IMR-90 (cell line): ENCODE data around the gene COQ4. TPM values are rescaled to one million over a fixed set of nuclear protein-coding genes. Genes with fewer than 3 reads are reported as not detected.

Experiments
- ATAC-seq: fragments of 200-7000 bp; cut with Tn5 transposase; 2 replicates; pipeline ENCODE4 v1.9.1; 2020; ENCODE audit warnings: low read depth, mild to moderate bottlenecking, moderate library complexity
- BruUV-seq: library from RNA; stranded (reverse); fragments of 400-500 nt; replicated peaks from 2 replicates; lab custom pipeline; 2021; lab: Mats Ljungman, UMichigan
- CTCF ChIA-PET: fragments of 300-600 bp; formaldehyde crosslinking; extraction: SDS; loops from one replicate; lab custom pipeline; 2021; ENCODE audit warnings: antibody characterized with exemption; lab: Yijun Ruan, JAX
- POLR2A ChIA-PET: fragments of 300-600 bp; sonication (Branson Sonifier 250); formaldehyde crosslinking; loops from one replicate; lab custom pipeline; 2022; ENCODE audit warnings: antibody characterized with exemption; ENCODE audit not compliant: unreplicated experiment; lab: Charles Lee
- DNase-seq: peaks from one replicate; pipeline ENCODE4 v3.0.0; 2013
- H2AFZ ChIP-seq: replicated peaks from 2 replicates; pipeline ENCODE3; 2013; ENCODE audit warnings: low read length, mild to moderate bottlenecking; ENCODE audit not compliant: poor library complexity
- H2AK5ac ChIP-seq: 2 replicates; pipeline ENCODE4 v1.6.1; 2013; ENCODE audit warnings: low read depth, low read length, inconsistent platforms
- H2AK9ac ChIP-seq: replicated peaks from 2 replicates; pipeline ENCODE3; 2013; ENCODE audit warnings: mild to moderate bottlenecking, low read depth, low read length, moderate library complexity; ENCODE audit not compliant: poor library complexity
- H2BK120ac ChIP-seq: 2 replicates; pipeline ENCODE4 v1.6.1; 2013; ENCODE audit warnings: low read depth, low read length, inconsistent platforms
- H2BK15ac ChIP-seq: 3 replicates; pipeline ENCODE4 v1.6.1; 2013; ENCODE audit warnings: low read depth, low read length, inconsistent platforms
- H2BK20ac ChIP-seq: 2 replicates; pipeline ENCODE4 v1.6.1; 2013; ENCODE audit warnings: low read depth, mild to moderate bottlenecking, inconsistent platforms, low read length, moderate library complexity
- H2BK5ac ChIP-seq: 2 replicates; pipeline ENCODE4 v1.6.1; 2013; ENCODE audit warnings: mild to moderate bottlenecking, low read depth, low read length, inconsistent platforms; ENCODE audit not compliant: poor library complexity, severe bottlenecking
- H3K14ac ChIP-seq: replicated peaks from 2 replicates; pipeline ENCODE4 v1.6.1; 2013; ENCODE audit warnings: low read depth, low read length, inconsistent platforms
- H3K18ac ChIP-seq: 2 replicates; pipeline ENCODE4 v1.6.1; 2013; ENCODE audit warnings: low read depth, low read length, control low read depth
- H3K23ac ChIP-seq: 2 replicates; pipeline ENCODE4 v1.6.1; 2013; ENCODE audit warnings: low read depth, low read length, inconsistent platforms
- H3K27ac ChIP-seq: 2 replicates; pipeline ENCODE4 v1.5.1; 2013; ENCODE audit warnings: mild to moderate bottlenecking, control low read depth, low read length; ENCODE audit not compliant: insufficient read depth
- H3K27me3 ChIP-seq: 2 replicates; pipeline ENCODE4 v1.6.1; 2013; ENCODE audit warnings: low read length; ENCODE audit not compliant: control insufficient read depth, insufficient read depth
- H3K36me3 ChIP-seq: 2 replicates; pipeline ENCODE4 v1.6.1; 2013; ENCODE audit warnings: low read length, mixed read lengths; ENCODE audit not compliant: control insufficient read depth, insufficient read depth
- H3K4ac ChIP-seq: 2 replicates; pipeline ENCODE4 v1.6.1; 2013; ENCODE audit warnings: low read depth, low read length, inconsistent platforms
- H3K4me1 ChIP-seq: 2 replicates; pipeline ENCODE4 v1.6.1; 2013; ENCODE audit warnings: low read length, mixed read lengths; ENCODE audit not compliant: control insufficient read depth, insufficient read depth
- H3K4me2 ChIP-seq: 2 replicates; pipeline ENCODE4 v1.6.1; 2013; ENCODE audit warnings: low read depth, mild to moderate bottlenecking, control low read depth, low read length, moderate library complexity
- H3K4me3 ChIP-seq: 2 replicates; pipeline ENCODE4 v1.5.1; 2013; ENCODE audit warnings: low read depth, mild to moderate bottlenecking, control low read depth, low read length, moderate library complexity; ENCODE audit not compliant: insufficient read depth
- H3K56ac ChIP-seq: 2 replicates; pipeline ENCODE4 v1.6.1; 2013; ENCODE audit warnings: low read length, inconsistent platforms; ENCODE audit not compliant: insufficient read depth; ENCODE audit errors: extremely low read depth
- H3K79me1 ChIP-seq, 2 experiments: 2 replicates each; pipeline ENCODE4 v1.6.1; 2013; ENCODE audit warnings: low read length in 2 of 2, inconsistent platforms in 1 of 2, low read depth in 1 of 2
- H3K9ac ChIP-seq: 2 replicates; pipeline ENCODE4 v1.6.1; 2013; ENCODE audit warnings: low read depth, low read length, control low read depth
- H3K9me1 ChIP-seq: 2 replicates; pipeline ENCODE4 v1.6.1; 2013; ENCODE audit warnings: low read length, inconsistent platforms; ENCODE audit not compliant: insufficient read depth
- H3K9me3 ChIP-seq: 2 replicates; pipeline ENCODE4 v1.6.1; 2013; ENCODE audit warnings: low read length; ENCODE audit not compliant: control insufficient read depth, insufficient read depth
- H4K20me1 ChIP-seq: 2 replicates; pipeline ENCODE4 v1.6.1; 2013; ENCODE audit warnings: low read length, inconsistent platforms; ENCODE audit not compliant: insufficient read depth
- H4K5ac ChIP-seq: 2 replicates; pipeline ENCODE4 v1.6.1; 2013; ENCODE audit warnings: mild to moderate bottlenecking, low read depth, low read length, control low read depth
- H4K8ac ChIP-seq, 2 experiments: 2 replicates each; pipeline ENCODE4 v1.6.1; 2013; ENCODE audit warnings: low read depth in 2 of 2, low read length in 2 of 2, control low read depth in 1 of 2, inconsistent platforms in 1 of 2
- H4K91ac ChIP-seq: 2 replicates; pipeline ENCODE4 v1.6.1; 2013; ENCODE audit warnings: low read depth, low read length, inconsistent platforms; ENCODE audit not compliant: insufficient read depth
- BHLHE40 ChIP-seq: fragments of 150-350 bp; IDR thresholded peaks from 2 replicates; pipeline ENCODE4 v1.6.1; 2016; ENCODE audit warnings: mild to moderate bottlenecking, low read depth, low read length
- CHD1 ChIP-seq: IDR thresholded peaks from 2 replicates; pipeline ENCODE4 v1.6.1; 2012; ENCODE audit warnings: low read depth, low read length, improper control_type of control experiment
- MAFK ChIP-seq: IDR thresholded peaks from 2 replicates; pipeline ENCODE4 v1.6.1; 2012; ENCODE audit warnings: low read depth, low read length, improper control_type of control experiment
- NFE2L2 ChIP-seq: fragments of 150-350 bp; IDR thresholded peaks from 2 replicates; pipeline ENCODE4 v1.6.1; 2016; ENCODE audit warnings: low read depth, mild to moderate bottlenecking, low read length
- POLR2A ChIP-seq: IDR thresholded peaks from 2 replicates; pipeline ENCODE4 v1.6.1; 2012; ENCODE audit warnings: mild to moderate bottlenecking, low read depth, low read length
- RAD21 ChIP-seq: IDR thresholded peaks from 2 replicates; pipeline ENCODE4 v1.6.1; 2012; ENCODE audit warnings: low read length, improper control_type of control experiment
- RCOR1 ChIP-seq: IDR thresholded peaks from 2 replicates; pipeline ENCODE4 v1.6.1; 2012; ENCODE audit warnings: mild to moderate bottlenecking, low read length, improper control_type of control experiment; ENCODE audit not compliant: insufficient replicate concordance
- USF2 ChIP-seq: fragments of 150-350 bp; IDR thresholded peaks from 2 replicates; pipeline ENCODE4 v1.6.1; 2017; ENCODE audit warnings: mild to moderate bottlenecking, antibody characterized with exemption, low read length, low read depth
- WGBS, 2 experiments: methylation state at CpG; one replicate each; pipeline versions ENCODE4 v1.1.5 to v1.1.7; 2013; ENCODE audit warnings: missing lambda C conversion rate in 2 of 2; ENCODE audit not compliant: insufficient read length in 1 of 2; ENCODE audit errors: extremely low coverage in 2 of 2; 5-methylcytosine and 5-hydroxymethylcytosine counted together
- dilution Hi-C: fragments of 300-500 bp; cut with HindIII; formaldehyde crosslinking; loops from one replicate; pipeline ENCODE4 v1.14.3; 2018; ENCODE audit warnings: low sequenced_read_pairs; ENCODE audit not compliant: unreplicated experiment
- in situ Hi-C: fragments of 300-500 bp; cut with MboI; formaldehyde crosslinking; loops from 3 replicates; pipeline ENCODE4 v1.14.3; 2019; ENCODE audit warnings: low sequenced_read_pairs, inconsistent platforms, mixed read lengths
- intact Hi-C: fragments of 100-400 bp; cut with micrococcal nuclease; formaldehyde crosslinking; loops from 2 replicates; pipeline ENCODE4 v1.10.0; 2022
- polyA plus RNA-seq, 3 experiments: library from polyadenylated mRNA; depleted of rRNA; stranded (reverse); fragments of >200 nt; gene quantifications; 2 replicates each; pipeline ENCODE4 v1.2.3, GENCODE V29; 2012; ENCODE audit warnings: low replicate concordance in 1 of 3
- total RNA-seq: library from RNA; depleted of rRNA; stranded (reverse); fragments of >200 nt; gene quantifications from 2 replicates; pipeline ENCODE4 v1.2.3, GENCODE V29; 2012
- TF ChIP-seq, protein P1 (sequence below): conservative IDR thresholded peaks from 2 replicates; pipeline ENCODE4 v1.5.1; 2012; ENCODE audit warnings: mild to moderate bottlenecking, low read depth, low read length, improper control_type of control experiment
- TF ChIP-seq, protein P2 (sequence below): fragments of 150-350 bp; IDR thresholded peaks from 2 replicates; pipeline ENCODE4 v1.6.1; 2016; ENCODE audit warnings: low read depth, mild to moderate bottlenecking, low read length, moderate library complexity, borderline replicate concordance

COQ4 gene
- total and polyA plus RNA-seq, 2 of the 4 experiments (the other 2 are of a cell fraction), result 20.1 to 41.4 TPM

GRCh38 chr9:128362774-128363173 lies 40.1 kb downstream of the COQ4 start:
- BruUV-seq, result no TSS peak
- H2AFZ ChIP-seq, result no peak overlapping the region
- H2AK9ac ChIP-seq, result no peak overlapping the region
- H2BK5ac ChIP-seq, result no peak overlapping the region
- ChIA-PET POLR2A (interaction anchor here (0.6 to 1.4 kb wide), 2 partner anchors 9 to 33 kb away, joined by 5 to 18 read pairs; partner anchors contain the start of gene URM1), CTCF (interaction anchor here (0.5 to 1.7 kb wide), 10 partner anchors 8 to 193 kb away, joined by 3 to 8 read pairs (median 3); partner anchors contain the start of genes CERCAM and URM1)
- in situ Hi-C loops (no loop called here), dilution Hi-C loops (no loop called here), intact Hi-C loops (loop anchor here (1.0 kb wide), 2 partner anchors 50 to 67 kb away; no protein-coding TSS in a partner anchor)
- H3K36me3 ChIP-seq, result 0 out of 2 replicates have a peak, but pooled peaks cover 2% of the 10 kb centered on the region
- TF ChIP-seq POLR2A (no peak), RAD21 (no peak), BHLHE40 (no peak), CHD1 (no peak), USF2 (no peak), MAFK (no peak), NFE2L2 (no peak), RCOR1 (no peak)
- TF ChIP-seq, protein P1, sequence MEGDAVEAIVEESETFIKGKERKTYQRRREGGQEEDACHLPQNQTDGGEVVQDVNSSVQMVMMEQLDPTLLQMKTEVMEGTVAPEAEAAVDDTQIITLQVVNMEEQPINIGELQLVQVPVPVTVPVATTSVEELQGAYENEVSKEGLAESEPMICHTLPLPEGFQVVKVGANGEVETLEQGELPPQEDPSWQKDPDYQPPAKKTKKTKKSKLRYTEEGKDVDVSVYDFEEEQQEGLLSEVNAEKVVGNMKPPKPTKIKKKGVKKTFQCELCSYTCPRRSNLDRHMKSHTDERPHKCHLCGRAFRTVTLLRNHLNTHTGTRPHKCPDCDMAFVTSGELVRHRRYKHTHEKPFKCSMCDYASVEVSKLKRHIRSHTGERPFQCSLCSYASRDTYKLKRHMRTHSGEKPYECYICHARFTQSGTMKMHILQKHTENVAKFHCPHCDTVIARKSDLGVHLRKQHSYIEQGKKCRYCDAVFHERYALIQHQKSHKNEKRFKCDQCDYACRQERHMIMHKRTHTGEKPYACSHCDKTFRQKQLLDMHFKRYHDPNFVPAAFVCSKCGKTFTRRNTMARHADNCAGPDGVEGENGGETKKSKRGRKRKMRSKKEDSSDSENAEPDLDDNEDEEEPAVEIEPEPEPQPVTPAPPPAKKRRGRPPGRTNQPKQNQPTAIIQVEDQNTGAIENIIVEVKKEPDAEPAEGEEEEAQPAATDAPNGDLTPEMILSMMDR, result no peak
- TF ChIP-seq, protein P2, sequence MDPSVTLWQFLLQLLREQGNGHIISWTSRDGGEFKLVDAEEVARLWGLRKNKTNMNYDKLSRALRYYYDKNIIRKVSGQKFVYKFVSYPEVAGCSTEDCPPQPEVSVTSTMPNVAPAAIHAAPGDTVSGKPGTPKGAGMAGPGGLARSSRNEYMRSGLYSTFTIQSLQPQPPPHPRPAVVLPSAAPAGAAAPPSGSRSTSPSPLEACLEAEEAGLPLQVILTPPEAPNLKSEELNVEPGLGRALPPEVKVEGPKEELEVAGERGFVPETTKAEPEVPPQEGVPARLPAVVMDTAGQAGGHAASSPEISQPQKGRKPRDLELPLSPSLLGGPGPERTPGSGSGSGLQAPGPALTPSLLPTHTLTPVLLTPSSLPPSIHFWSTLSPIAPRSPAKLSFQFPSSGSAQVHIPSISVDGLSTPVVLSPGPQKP, result no peak
- H2BK20ac ChIP-seq, result no peak overlapping the region
- no peak overlapping the region for H3K27ac ChIP-seq
- ATAC-seq (no peak), DNase-seq (no peak)
- H2BK15ac ChIP-seq, result no peak overlapping the region
- no peak overlapping the region for H3K14ac ChIP-seq
- no peak overlapping the region for H4K5ac ChIP-seq
- no peak overlapping the region for H3K4ac ChIP-seq
- H4K8ac ChIP-seq, result peak overlapping the region in 1 of 2 experiments; percentile 2; a peak in 2 of 4 replicates
- H3K9me3 ChIP-seq, result no peaks in the 10 kb centered on the region
- H3K23ac ChIP-seq, result no peak overlapping the region
- H3K27me3 ChIP-seq, result no peaks in the 10 kb centered on the region
- no peak overlapping the region for H2AK5ac ChIP-seq
- no peak overlapping the region for H3K18ac ChIP-seq
- H3K4me3 ChIP-seq, result no peak overlapping the region
- no peak overlapping the region for H3K56ac ChIP-seq
- no peaks in the 10 kb centered on the region for H4K20me1 ChIP-seq
- H2BK120ac ChIP-seq, result no peak overlapping the region
- no peak overlapping the region for H3K4me2 ChIP-seq
- peaks cover 10% of the 10 kb centered on the region; the same call in 1 of the 2 replicates for H3K4me1 ChIP-seq
- H4K91ac ChIP-seq, result no peak overlapping the region
- H3K9ac ChIP-seq, result no peak overlapping the region
- peaks cover 8% of the 10 kb centered on the region for H3K9me1 ChIP-seq
- H3K79me1 ChIP-seq, result no peaks in the 10 kb centered on the region; a peak in 1 of 4 replicates
- 100% methylated on average over 1 of the region's 3 CpGs; no CpG with 5 or more reads in 1 of the 2 experiments for WGBS, 2 experiments
